B cell (primary cell): ENCODE data around the gene LIMK1.

Source experiments
- CTCF ChIP-seq: fragments of 200-600 bp; IDR thresholded peaks from one replicate; pipeline ENCODE4 v1.8.0; 2022; ENCODE audit warnings: antibody characterized with exemption, mild to moderate bottlenecking
- EZH2 ChIP-seq: IDR thresholded peaks from 2 replicates; pipeline ENCODE4 v1.6.1; 2012; ENCODE audit warnings: borderline replicate concordance, low read depth, mild to moderate bottlenecking, moderate library complexity, low read length; ENCODE audit not compliant: insufficient read depth, poor library complexity, severe bottlenecking

GRCh38 chr7:74037609-74038008 lies 46.0 kb upstream of the LIMK1 start:
- no peak for TF ChIP-seq CTCF
- TF ChIP-seq EZH2, result no peak
